Measurements from ENCODE around the gene ADGRG2.
"Not testable (repeated sequence)": the region's sequence is repeated elsewhere in the genome, so short reads cannot be mapped to it uniquely, and the experiment has no call there.

Gene ADGRG2

GRCh38 chrX:18997916-18998315 is 124.4 kb downstream of the ADGRG2 start:
- DNase-seq (ENCODE audit: low read depth) = no peak

- DNase-seq (ENCODE audit: low read depth) = no peak
Observed at GRCh38 chrX:18996536-18996935, 125.7 kb downstream of the ADGRG2 start.

- DNase-seq (ENCODE audit: low read depth) = no peak
Observed at GRCh38 chrX:18995221-18995620, 127.0 kb downstream of the ADGRG2 start.

GRCh38 chrX:18994713-18995112 is 127.6 kb downstream of the ADGRG2 start:
- no peak for DNase-seq (ENCODE audit: low read depth)

GRCh38 chrX:18992829-18993228 is 129.4 kb downstream of the ADGRG2 start:
- DNase-seq (ENCODE audit: low read depth) = no peak

- no peak for DNase-seq (ENCODE audit: low read depth)
Observed at GRCh38 chrX:18985186-18985435, 137.2 kb downstream of the ADGRG2 start.

- peak; percentile 79 for DNase-seq (ENCODE audit: low read depth)
Observed at GRCh38 chrX:18984381-18985185, 137.7 kb downstream of the ADGRG2 start.

GRCh38 chrX:18983666-18984380 is 138.4 kb downstream of the ADGRG2 start, which contains the start of gene PHKA2:
Gene PHKA2 (minus strand): TSS chrX:18984114. CDS start chrX:18983932, 182 bp downstream.
- DNase-seq (ENCODE audit: low read depth) = peak; percentile 20

- DNase-seq (ENCODE audit: low read depth) = no peak
Observed at GRCh38 chrX:18981124-18981807, 141.0 kb downstream of the ADGRG2 start.

GRCh38 chrX:18980262-18980661 is 142.0 kb downstream of the ADGRG2 start:
- DNase-seq (ENCODE audit: low read depth) = not testable (repeated sequence)

- DNase-seq (ENCODE audit: low read depth) = no peak
Observed at GRCh38 chrX:18974993-18975392, 147.3 kb downstream of the ADGRG2 start.

GRCh38 chrX:18973527-18974192 is 148.6 kb downstream of the ADGRG2 start:
- no peak for DNase-seq (ENCODE audit: low read depth)

- DNase-seq (ENCODE audit: low read depth) = no peak
Observed at GRCh38 chrX:18971506-18971905, 150.8 kb downstream of the ADGRG2 start.

GRCh38 chrX:18970465-18970864 is 151.8 kb downstream of the ADGRG2 start:
- DNase-seq (ENCODE audit: low read depth) = no peak

GRCh38 chrX:18966624-18967023 is 155.6 kb downstream of the ADGRG2 start:
- no peak for DNase-seq (ENCODE audit: low read depth)

- DNase-seq (ENCODE audit: low read depth) = no peak
Observed at GRCh38 chrX:18964901-18965300, 157.4 kb downstream of the ADGRG2 start.

GRCh38 chrX:18964026-18964425 is 158.2 kb downstream of the ADGRG2 start:
- DNase-seq (ENCODE audit: low read depth) = no peak

- DNase-seq (ENCODE audit: low read depth) = no peak
Observed at GRCh38 chrX:18962329-18962728, 159.9 kb downstream of the ADGRG2 start.

- no peak for DNase-seq (ENCODE audit: low read depth)
Observed at GRCh38 chrX:18961686-18962085, 160.6 kb downstream of the ADGRG2 start.

- no peak for DNase-seq (ENCODE audit: low read depth)
Observed at GRCh38 chrX:18956303-18957032, 165.8 kb downstream of the ADGRG2 start.

GRCh38 chrX:18955676-18956075 is 166.6 kb downstream of the ADGRG2 start:
- no peak for DNase-seq (ENCODE audit: low read depth)

- no peak for DNase-seq (ENCODE audit: low read depth)
Observed at GRCh38 chrX:18951032-18951431, 171.2 kb downstream of the ADGRG2 start.
